ENCODE data around the gene OR2A5.

OR2A5 gene

DNA sequence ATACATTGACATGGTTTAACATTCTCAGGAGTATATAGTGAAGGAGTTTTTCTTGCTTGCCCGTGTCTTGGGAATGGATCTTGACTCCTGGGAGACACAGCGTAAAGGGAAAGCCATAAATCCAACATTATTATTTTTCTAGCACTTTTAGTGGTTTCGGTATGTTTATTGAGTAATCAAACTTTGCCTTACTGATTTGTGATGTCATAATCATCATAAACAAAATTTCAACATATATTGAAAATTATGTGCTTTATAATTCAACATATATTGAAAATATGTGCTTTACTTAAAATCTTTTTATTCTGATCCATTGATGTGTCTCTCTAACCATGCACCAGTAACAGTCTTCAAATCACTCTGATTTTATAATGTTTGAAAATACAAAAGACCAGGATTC, 20.2 kb upstream of the OR2A5 start:
- CTCF ChIA-PET, result no interaction called here
- POLR2A ChIA-PET (ENCODE audit: low non-redundant PET), result no interaction called here
- TF ChIP-seq, protein P1, sequence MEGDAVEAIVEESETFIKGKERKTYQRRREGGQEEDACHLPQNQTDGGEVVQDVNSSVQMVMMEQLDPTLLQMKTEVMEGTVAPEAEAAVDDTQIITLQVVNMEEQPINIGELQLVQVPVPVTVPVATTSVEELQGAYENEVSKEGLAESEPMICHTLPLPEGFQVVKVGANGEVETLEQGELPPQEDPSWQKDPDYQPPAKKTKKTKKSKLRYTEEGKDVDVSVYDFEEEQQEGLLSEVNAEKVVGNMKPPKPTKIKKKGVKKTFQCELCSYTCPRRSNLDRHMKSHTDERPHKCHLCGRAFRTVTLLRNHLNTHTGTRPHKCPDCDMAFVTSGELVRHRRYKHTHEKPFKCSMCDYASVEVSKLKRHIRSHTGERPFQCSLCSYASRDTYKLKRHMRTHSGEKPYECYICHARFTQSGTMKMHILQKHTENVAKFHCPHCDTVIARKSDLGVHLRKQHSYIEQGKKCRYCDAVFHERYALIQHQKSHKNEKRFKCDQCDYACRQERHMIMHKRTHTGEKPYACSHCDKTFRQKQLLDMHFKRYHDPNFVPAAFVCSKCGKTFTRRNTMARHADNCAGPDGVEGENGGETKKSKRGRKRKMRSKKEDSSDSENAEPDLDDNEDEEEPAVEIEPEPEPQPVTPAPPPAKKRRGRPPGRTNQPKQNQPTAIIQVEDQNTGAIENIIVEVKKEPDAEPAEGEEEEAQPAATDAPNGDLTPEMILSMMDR (conservative IDR thresholded peaks at IDR 0.05; ENCODE audit: low read depth), result no peak
- H3K27ac ChIP-seq, result no peak overlapping the region
- DNase-seq (ENCODE audit: low spot score), result no peak

- TF ChIP-seq, protein P1 (conservative IDR thresholded peaks at IDR 0.05; ENCODE audit: low read depth), result no peak
- CTCF ChIA-PET, result no interaction called here
- POLR2A ChIA-PET (ENCODE audit: low non-redundant PET), result no interaction called here
- H3K27ac ChIP-seq, result no peak overlapping the region
- DNase-seq (ENCODE audit: low spot score), result no peak
These were observed 16.2 kb upstream of the OR2A5 start for GRCh38 chr7:144032516-144032915.

GRCh38 chr7:144032985-144033709, 15.6 kb upstream of the OR2A5 start:
- CTCF ChIA-PET, result no interaction called here
- no peak for DNase-seq (ENCODE audit: low spot score)
- TF ChIP-seq, protein P1 (conservative IDR thresholded peaks at IDR 0.05; ENCODE audit: low read depth), result no peak
- POLR2A ChIA-PET (ENCODE audit: low non-redundant PET), result no interaction called here
- H3K27ac ChIP-seq, result no peak overlapping the region

DNA sequence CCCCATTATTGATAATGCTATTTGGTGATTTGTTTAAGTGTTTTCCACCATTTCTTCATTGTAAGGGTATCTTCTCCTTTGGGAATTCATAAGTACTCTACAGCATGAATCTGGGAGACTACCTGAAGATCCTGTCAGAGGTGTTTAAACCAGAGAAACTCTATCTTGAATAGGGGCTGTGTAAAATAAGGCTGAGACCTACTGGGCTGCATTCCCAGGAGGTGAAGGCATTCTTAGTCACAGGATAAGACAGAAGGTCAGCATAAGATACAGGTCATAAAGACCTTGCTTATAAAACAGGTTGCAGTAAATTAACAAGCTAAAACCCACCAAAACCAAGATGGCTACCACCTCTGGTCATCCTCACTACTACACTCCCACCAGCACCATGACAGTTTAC, 13.4 kb upstream of the OR2A5 start:
- ChIA-PET CTCF (no interaction called here), POLR2A (ENCODE audit: low non-redundant PET) (no interaction called here)
- H3K27ac ChIP-seq, result no peak overlapping the region
- no peak for DNase-seq (ENCODE audit: low spot score)
- TF ChIP-seq, protein P1 (conservative IDR thresholded peaks at IDR 0.05; ENCODE audit: low read depth), result no peak

GRCh38 chr7:144036302-144036885, 12.4 kb upstream of the OR2A5 start:
- TF ChIP-seq, protein P1 (conservative IDR thresholded peaks at IDR 0.05; ENCODE audit: low read depth), result no peak
- ChIA-PET CTCF (no interaction called here), POLR2A (ENCODE audit: low non-redundant PET) (no interaction called here)
- H3K27ac ChIP-seq, result no peak overlapping the region
- no peak for DNase-seq (ENCODE audit: low spot score)

GRCh38 chr7:144037414-144038035, 11.2 kb upstream of the OR2A5 start:
- POLR2A ChIA-PET (ENCODE audit: low non-redundant PET), result no interaction called here
- H3K27ac ChIP-seq, result no peak overlapping the region
- TF ChIP-seq, protein P1 (conservative IDR thresholded peaks at IDR 0.05; ENCODE audit: low read depth), result no peak
- DNase-seq (ENCODE audit: low spot score), result no peak
- CTCF ChIA-PET, result interaction anchor here (0.6 kb wide), 1 partner anchor 18 kb away, joined by 3 read pairs; no protein-coding TSS in a partner anchor
